ENCODE results near the gene ABLIM3. TPM values are rescaled to one million over a fixed set of nuclear protein-coding genes. Genes with fewer than 3 reads are reported as not detected.

The ABLIM3 gene
- total RNA-seq, 1 donor from 2014 or later: 33.9 TPM

DNA sequence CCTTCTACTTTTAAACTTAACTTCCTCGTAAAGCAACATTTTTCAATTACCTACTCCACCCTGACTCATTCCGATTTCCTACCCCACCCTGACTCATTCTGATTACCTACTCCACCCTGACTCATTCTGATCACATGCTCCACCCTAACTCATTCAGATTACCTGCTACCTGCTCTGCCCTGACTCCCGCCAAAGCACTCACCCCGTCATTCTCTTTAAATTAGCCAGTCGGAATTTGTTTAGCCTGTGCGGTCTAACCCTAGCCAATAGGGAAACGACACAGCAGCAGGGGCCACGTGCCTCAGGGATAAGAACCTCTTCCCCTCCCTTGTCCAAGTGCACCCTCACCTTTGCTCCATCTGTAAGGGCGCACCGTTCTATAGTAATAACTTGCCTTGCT lies 46.3 kb downstream of the ABLIM3 start:
- DNase-seq (ENCODE audit: low read depth): peak; percentile 81

DNA sequence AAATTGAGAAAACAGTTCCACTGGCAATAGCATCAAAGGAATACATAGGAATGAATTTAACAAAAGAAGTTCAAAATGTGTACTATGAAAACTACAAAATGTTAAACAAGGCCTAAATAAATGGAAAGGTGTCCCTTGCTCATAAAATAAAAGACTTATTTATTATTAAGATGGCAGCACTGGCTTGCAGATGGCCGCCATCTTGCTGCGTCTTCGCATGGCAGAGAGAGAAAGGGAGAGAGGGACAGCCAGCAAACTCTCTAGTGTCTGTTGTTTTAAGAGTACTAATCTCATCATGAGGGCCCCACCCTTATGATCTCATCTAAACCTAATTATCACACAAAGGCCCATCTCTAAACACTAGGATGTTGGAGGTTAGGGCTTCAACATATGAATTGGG lies 47.1 kb downstream of the ABLIM3 start:
- DNase-seq (ENCODE audit: low read depth): no peak

DNA sequence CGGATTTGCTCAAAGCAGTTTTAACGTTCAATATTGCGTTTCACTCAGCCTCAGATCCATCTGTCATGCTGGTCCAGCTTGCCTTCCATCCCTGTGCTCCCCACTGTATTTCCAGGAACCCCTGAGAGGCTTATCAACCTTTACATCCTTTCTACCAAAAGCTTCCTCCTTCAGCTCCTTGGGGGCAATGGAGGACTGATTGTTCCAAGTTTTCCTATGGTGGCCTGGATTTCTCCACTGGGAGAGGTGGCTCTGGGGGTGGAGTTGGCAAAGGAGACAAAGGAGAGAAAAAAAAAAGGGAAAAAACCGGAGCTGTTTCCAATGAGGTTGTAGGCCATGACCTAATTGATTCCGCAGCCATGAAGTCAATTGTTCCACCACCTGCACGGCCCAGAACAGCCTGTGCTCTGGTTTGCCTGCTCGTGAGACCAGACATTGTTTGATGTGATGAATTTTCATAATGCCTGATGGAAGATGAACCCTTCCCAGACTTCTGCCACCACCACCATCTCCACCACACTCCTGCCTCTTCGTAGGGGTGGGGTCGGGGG lies 54.1 kb downstream of the ABLIM3 start:
- DNase-seq (ENCODE audit: low read depth): no peak

DNA sequence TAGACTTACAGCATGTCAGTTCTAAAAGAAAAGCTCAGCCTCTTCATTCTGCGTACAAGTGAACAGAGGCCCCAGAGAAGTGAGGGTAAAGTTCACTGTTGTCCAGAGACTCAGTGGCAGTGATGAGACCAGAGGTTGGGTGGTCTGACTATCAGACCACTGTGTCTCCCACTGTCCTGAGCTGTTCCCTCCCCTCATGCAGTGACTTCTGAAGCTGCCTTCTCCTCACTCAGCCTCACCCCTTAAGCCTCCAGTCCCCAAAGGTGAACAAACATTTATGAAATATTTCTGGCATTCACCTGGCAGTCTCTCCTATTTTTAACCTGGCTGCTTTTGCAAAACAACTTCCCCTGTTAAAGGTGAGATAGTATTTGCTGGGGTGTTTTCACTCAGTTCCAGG lies 54.7 kb downstream of the ABLIM3 start:
- no peak for DNase-seq (ENCODE audit: low read depth)

DNA sequence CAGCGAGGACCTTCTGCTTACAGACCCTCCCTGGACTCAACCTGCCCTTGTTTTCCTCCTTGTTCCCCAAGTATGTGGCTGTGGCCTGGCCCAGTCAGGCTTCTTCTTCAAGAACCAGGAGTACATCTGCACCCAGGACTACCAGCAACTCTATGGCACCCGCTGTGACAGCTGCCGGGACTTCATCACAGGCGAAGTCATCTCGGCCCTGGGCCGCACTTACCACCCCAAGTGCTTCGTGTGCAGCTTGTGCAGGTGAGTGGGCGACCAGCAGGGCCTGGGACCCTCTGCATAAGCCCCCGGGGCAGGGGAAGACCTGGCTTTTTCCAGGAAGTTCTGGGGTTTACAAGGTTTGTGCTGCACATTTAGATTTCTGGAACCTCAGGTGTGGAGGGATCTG lies 56.9 kb downstream of the ABLIM3 start:
- DNase-seq (ENCODE audit: low read depth): no peak

DNA sequence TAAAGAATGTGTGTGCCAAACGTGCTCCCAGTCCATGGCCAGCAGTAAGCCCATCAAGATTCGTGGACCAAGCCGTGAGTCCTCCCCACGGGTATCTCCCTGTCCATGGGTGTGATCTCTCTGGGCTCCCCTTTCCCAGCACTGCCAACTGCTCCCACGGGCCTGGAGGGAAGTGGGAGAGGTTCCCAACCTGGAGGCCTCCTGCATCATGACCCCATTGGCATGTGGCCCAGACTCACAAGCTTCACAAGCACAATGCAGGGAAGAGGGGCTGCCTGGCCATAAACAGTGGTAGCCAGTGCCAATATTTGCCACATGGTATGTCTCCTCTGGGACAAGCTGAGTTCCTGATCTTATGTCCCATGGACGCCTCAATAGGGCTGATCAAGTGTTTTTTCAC lies 59.1 kb downstream of the ABLIM3 start:
- DNase-seq (ENCODE audit: low read depth): no peak

DNA sequence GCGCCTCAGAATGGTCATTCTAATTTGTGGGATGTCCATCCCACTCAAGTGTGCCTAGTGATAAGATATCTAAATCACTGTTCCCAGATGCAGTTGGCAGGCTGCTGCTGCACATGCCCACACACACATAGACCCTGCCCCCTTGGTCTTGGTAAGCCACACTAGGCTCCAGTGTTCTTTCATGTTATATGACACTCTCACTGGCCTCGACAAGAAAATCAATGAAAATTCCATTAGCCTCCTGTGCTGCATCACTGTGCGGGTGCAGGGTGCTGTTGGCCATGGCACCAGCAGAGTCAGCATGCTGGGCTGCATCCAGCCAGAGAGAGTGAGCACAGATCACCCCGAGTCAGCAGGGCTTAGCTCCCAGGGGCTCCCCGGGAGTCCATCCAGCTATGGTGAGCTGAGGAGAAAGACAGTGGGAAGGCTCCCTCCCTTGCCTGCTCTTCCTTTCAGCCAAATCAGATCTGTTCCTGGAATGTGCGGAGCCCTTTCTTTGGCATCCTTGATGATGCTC lies 59.9 kb downstream of the ABLIM3 start:
- DNase-seq (ENCODE audit: low read depth): no peak

DNA sequence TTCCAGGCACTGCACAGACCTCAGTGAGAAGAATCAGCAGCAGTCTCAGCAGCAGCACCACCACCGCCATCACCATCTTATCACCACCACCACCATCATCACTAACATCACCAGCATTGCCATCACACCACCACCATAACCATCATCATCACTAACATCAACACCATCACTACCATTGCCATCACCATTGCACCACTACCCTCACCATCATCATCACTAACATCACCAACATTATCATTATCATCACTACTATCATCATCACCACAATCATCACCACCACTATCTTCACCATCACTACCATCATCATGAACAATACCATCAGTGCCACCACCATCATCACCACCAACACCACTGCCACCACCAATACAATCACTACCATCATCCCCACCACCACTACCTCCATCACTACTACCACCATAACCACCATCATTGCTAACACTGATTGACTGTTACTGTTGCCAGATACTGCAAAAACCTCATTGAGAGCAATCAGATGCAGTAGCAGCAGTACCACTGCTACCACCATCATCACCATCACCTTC lies 61.7 kb downstream of the ABLIM3 start:
- DNase-seq (ENCODE audit: low read depth): no peak

DNA sequence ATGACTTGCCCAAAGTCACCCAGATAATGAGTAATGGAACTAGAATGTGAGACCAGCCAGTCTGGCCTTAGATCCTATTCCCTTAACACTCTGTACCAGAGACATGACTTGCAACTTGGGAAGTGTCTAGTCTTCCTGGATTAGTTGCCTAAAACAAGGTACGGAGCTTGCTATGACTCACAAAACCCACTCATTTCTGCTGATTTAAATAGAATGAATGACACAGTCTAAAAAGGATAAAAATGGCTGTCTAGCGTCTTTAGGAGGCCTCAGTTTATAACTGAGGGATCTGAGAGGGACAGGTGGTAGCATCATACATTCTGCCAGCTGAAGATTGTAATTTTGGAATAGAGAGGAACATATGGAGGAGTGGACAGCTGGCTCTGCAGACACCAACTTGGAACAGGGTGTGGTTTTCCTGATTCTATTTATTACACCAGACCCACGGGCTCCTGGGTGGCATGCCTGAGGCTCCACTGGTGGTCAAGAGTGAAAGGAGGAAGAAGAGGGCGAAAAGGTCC lies 62.7 kb downstream of the ABLIM3 start:
- peak; percentile 44 for DNase-seq (ENCODE audit: low read depth)

DNA sequence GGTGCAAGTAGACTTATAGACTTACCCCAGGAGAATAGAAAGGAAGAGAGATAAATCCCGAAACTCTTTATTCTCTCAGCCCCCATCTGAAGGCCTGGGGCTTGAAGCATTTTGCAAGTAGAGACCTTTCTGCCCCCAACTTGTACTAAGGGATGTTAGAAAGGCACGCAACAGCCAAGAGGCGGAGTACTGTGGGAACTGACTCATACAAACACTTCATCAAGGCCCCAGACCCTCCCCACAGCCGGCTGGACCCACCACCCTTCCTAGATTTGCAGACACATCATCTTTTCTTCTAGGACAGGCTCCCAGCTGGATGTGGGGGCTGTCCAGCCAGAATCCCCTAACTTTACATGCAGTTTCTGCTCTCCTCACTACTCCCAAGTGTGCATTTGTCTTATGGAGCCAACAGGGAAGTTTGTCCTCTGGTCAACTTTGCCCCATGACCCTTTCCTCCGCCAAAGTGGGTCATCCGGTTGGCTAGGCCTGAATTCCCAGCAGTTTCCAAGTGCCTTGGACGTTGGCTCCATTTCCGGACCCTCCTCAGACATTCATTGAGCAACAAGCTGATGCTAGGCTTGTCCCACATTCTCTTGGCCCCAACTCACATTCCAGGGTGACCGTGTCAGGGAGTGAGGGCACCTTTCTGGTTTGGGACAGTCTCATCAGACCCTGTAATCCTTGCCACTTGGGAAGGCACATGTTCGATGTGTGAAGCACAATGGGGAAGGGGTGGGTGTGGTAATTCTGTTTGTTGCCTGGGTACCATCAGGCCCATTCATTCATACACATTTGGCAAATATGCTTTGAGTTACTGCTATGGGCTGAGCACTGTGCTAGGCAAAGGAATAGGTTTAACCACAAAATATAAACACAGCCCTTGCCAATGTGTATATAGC lies 64.6 kb downstream of the ABLIM3 start:
- DNase-seq (ENCODE audit: low read depth): peak; percentile 44

DNA sequence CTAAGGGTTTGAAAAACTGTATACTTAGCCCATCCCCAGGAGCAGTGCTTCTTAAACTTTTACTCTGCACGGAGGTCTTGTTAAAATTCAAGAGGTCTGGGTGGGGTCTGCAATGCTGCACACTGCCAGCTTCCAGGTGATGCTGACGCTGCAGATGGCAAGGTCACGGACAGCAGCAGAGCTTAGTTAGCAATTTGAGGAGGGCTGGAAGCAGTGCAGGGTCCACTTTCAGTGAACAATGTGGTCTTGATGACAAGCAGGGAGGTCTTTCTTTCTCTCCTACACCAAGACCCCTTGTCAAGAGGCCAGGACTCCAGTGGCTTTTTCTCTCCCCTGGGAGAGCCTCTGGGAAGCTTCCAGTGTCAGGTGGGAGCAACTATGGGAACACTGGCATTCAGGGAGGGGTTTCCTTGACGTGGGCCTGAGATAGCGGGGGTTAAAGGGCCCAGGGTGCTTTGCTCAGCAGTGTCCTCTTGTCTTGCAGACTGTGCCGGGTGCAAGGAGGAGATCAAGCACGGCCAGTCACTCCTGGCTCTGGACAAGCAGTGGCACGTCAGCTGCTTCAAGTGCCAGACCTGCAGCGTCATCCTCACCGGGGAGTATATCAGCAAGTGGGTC lies 65.3 kb downstream of the ABLIM3 start:
- no peak for DNase-seq (ENCODE audit: low read depth)

DNA sequence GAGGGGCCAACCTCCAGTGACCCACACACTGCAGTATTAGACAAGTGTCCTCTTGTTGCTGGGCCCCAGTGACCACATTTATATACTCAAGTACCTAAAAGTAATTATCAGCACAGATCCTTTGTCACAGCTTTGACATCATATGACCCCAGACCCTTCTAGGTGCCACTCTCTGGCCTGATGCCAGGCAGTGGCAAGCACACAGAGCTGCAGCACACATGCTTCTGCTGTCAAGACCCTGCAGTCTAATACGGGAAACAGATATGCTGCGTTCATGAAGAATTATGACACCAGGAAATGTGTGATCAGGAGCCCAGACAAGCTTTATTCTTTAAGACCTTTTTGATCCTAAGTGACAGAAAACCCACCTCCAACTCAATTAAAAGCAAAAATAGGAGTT lies 66.5 kb downstream of the ABLIM3 start:
- no peak for DNase-seq (ENCODE audit: low read depth)

DNA sequence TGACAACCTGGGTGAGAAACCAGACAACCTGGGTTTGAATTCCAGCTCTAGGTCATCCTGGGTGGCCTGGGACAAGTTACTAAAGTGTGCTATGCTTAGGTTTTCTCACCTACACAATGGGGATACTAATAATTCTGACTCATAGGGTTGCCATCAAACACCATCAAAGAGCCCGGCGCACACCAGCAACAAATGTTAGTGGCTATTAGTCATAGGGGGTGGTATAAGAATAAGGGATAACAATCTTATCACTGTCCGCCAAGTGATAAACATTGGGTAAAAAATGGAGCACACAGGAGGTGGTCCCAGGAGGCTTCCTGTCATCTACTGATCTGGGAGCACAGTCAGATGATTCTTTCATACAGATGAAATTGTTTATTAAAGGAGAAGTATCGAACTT lies 68.9 kb downstream of the ABLIM3 start:
- no peak for DNase-seq (ENCODE audit: low read depth)

DNA sequence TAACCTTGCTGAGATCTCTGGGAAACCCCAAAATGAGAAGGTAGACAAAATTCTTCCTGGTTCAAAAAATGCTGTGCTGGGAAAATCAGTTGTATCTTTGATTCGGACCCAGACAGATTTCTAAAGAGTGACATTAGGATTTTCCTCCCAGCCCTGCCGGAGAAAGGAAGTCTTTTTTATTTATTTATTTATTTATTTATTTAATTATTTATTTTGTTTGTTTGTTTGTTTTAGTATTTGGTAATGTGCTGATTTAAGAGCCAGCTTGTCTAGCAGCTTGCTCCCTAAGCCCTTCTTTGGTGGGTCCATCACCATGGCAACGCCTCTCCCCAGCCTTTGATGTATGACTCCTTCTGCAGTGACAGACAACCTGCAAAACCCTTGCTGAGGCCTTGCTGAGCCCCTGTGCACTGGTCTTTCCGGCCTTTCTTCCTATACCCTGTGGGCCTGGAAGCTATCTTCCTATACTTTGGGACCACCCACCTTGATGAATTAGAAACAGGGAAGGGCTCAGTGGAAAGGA lies 69.7 kb downstream of the ABLIM3 start:
- DNase-seq (ENCODE audit: low read depth): no peak

DNA sequence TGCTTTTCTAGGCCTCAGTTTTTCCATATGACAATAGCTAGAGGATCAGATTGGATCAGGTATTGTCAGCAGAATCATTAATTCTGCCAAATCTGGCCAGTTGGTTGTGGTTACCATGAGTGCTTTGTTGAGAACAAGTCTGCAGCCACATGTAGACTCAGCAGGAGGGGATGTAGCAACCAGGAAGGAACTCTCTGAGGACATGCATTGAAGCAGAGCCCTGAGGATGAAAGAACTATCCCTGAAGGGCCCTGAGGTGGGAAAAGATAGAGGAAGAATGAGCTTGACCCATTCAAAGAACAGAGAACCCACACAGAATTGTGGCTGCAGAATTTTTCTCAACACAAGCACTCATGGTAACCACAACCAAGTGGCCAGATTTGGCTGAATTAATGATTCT lies 70.3 kb downstream of the ABLIM3 start:
- no peak for DNase-seq (ENCODE audit: low read depth)

DNA sequence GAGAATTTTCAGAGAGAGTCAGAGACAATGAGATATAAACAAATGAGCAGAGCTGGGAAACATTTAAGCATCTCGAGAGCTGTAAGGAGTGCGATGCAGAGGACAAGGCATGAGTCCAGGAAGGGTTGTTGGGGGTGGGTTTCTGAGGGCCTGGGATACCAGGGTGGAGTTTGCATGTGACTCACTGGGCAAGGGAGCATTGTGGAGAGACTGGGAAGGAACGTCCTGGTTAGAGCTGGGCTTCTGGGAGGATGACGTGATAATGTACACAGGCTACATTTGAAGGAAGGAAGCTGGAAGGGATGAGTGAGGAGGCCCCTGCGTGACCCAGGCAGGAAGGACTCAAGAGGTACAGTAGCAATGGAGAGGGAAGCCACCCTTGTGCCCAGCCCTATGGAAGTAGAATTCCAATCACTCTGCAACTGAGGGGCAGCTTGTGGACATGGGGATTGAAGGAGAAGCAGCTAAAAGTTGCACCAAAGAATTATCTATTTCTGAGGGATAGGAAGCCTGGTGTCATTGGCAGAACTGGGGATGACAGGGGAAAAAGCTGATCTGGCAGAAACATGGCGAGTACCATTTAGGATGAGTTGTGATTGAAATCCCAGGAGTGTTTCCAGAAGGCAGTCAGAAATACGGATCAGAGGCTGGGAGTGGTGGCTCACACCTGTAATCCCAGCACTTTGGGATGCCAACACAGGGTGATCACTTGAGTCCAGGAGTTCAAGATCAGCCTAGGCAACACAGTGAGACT lies 71.1 kb downstream of the ABLIM3 start:
- DNase-seq (ENCODE audit: low read depth): no peak

DNA sequence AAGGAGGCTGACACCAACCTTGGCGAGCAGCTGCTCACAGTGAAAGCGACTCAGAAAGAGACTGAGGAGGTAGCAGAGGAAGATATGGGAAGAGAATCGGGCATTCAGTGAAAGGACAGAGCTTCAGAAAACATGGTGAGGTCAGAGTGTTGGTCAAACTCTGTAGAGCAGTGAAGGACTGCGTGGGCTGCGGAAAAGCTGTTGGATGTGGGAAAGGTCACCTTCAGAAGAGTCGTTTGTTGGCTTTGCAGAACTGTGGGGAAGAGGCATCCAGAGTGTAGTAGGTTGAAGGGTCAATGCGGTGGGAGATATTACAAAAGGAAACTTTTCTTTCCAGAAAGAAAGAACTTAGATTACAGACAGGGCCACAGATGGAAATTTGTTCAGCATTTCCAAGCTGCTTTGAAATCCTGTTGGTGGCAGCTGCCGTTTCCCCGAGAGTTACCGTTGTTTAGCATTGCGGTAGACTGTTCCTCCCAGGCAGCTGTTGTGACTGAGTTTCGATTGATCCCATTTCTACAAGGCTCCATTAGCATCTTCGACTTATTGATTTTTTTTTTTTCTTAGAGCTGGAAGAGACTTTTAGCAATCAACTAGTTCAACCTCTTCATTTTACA lies 72.1 kb downstream of the ABLIM3 start:
- no peak for DNase-seq (ENCODE audit: low read depth)

DNA sequence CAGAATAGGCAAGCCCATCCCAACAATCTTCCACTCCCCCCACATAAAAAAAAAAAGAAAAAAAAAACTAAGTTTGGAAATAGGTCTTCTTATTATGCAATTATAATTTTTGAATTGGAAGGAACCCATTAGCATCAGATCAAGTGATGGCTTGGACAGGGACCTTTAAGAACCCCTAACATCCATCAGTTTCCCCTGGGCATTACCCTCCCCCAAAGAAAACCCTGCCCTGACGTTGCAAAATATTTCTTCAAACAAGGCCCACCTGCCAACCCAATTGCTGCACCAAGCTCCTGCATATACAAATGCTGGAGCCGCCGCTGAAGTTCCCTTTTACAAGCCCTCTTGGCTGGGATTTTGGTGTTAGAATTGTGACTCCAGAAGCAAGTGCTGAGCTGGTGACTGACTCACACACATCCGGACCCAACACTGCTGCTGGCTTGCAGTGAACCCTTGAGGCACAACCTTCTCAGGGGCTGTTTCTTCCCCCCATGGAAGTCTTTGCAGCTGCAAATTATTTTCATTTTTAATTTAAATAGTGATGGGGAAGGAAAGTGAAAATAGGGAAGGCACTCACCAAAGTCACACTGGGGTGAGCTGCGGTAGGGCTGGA lies 74.3 kb downstream of the ABLIM3 start:
- DNase-seq (ENCODE audit: low read depth): no peak

DNA sequence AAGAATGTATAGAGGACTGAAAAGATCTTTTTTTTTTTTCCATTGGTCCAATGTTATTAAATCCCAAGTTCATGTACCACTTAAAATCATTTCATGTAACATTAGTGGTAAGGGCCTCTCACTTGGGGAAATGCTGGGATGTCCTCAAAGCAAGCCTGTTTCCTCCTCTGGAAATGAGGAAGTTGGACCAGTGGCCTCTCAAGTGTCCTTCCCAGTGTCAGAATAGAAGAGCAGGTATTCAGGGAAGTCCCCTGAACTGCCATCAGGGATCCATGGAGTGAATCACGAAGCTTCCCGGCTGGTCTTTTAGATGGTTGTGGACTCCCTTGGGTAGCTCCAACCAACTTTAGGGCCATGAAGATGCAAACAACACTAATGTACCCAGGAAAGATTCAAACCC lies 75.2 kb downstream of the ABLIM3 start:
- DNase-seq (ENCODE audit: low read depth): no peak

DNA sequence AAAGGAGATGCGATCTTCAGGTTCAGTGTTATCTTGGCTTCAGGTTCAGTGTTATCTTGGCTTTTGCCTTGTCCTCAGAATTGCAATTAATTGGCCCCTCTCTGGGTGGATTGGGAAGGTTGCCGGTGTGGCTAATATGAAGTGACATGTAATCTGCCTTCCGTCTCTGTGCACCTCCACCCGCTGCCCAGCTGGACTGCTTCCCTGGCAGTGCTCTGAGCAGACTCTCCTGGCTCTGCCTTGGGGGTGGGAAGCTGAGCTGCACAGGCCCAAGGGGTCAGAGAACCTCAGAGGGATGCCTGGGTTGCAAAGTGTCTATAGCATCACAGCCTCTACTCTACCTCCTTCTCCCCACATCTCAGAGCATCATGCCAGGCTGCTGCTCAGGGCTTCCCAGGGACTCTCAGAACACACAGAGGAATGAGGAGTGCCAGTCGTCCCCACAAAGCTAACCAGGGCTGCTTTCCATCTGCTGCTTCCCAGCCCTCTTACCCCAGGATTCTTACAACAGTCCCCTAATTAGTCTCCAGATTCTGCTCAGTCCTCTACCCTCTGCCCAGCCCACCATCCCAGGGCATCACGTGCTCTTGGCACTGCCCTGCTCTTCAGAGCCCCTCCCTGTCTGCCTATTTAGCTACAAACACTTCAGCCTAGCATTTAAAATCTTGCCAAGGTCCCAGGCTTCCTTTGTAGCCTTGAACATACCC lies 76.0 kb downstream of the ABLIM3 start:
- no peak for DNase-seq (ENCODE audit: low read depth)

All from renal cortical epithelial cell (primary cell).